Renal cortical epithelial cell (primary cell): ENCODE data around the gene FAF1. TPM values are rescaled to one million over a fixed set of nuclear protein-coding genes. Genes with fewer than 3 reads are reported as not detected.

ENCODE experiments used
- DNase-seq: peaks from one replicate; pipeline ENCODE4 v3.0.0-alpha.2; 2011; ENCODE audit warnings: low read depth
- total RNA-seq: library from RNA; depleted of rRNA; stranded (reverse); fragments of >200 nt; gene quantifications from 2 replicates; pipeline ENCODE4 v1.2.3, GENCODE V29; 2014

FAF1 gene
- total RNA-seq, 1 donor from 2014 or later, result 92.6 TPM

DNA sequence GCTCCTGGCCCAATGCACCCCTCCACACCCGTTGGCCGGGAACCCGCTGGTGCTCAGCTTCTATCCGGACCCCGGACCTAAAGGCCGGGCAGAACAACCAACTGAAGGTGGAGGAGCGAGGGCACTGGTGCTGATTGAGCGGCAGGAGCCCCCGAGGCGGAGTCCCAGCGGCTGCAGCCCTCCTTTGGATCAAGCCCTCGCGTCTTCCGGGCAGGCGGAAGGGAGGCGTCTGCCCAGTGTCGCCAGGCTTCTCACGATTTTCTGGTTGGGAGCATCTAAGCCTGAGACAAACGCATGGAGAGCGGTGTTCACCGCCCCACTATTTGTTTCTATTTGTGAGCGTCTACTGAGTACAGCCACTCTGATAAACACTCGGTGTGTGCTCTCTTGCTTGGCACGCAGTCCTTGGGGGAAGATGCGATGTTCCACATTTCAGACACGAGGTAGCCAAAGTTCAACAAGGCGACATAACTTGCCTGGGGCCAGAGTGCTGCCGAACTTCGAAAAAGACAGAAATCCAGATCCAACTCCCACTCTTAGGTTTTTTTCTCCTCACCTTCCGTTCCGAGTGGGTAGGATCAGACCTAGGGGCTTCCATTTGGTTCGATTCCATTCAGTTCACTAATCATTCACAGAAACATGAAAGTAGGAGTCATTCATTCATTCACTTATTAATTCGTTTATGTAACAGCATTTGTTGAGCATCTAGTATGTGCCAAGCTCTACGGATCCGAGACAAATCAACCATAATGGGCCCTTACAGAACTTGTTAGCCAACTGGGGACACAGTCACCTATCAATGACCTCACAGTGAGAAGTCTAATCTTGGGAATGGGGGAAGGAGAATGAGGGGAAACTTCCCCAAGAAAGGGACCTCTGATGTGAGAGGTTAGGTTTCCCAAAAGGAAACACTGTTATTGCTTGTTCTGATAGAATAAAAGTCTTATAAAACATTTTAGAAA is 532.0 kb downstream of the FAF1 start:
- DNase-seq, result no peak

DNA sequence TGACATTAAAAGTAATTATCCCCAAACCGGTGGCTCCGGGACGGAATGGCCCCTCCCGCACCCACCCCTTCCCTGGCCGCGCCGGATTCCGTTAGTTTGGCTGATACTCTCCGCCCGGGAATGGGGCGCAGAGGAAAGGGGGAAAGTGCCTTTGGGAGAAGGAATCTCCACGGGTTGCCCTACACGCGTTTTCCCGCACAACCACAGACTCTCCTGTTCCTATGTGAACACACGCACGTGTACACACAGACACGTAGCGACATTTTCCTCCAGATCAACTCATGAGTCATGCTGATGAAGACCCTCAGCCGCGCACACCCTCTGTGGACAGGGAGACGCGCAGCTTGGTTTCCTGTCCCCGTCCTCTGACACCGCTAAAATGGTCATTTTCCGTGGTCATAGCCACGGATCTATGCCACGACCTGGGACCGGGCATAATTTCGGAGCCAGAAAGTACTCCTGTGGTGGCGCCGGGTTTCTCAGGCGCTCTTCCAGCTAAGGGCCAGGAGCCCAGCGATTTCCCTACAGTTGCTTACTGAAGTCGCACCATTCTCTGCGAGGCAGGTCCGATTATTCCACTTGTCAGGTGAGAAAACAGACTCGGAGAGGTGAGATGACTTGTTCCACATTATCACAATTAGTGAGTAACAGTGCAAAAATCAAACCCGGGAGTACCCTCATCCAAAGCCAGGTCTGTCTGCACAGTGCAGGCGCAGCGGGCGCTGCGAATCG is 532.8 kb downstream of the FAF1 start:
- DNase-seq, result no peak

- DNase-seq, result no peak
These were observed 533.4 kb downstream of the FAF1 start for GRCh38 chr1:50426702-50427085.

- no peak for DNase-seq
These were observed 533.9 kb downstream of the FAF1 start for GRCh38 chr1:50426108-50426700.

- DNase-seq, result no peak
These were observed 534.5 kb downstream of the FAF1 start for GRCh38 chr1:50425376-50426107.

DNA sequence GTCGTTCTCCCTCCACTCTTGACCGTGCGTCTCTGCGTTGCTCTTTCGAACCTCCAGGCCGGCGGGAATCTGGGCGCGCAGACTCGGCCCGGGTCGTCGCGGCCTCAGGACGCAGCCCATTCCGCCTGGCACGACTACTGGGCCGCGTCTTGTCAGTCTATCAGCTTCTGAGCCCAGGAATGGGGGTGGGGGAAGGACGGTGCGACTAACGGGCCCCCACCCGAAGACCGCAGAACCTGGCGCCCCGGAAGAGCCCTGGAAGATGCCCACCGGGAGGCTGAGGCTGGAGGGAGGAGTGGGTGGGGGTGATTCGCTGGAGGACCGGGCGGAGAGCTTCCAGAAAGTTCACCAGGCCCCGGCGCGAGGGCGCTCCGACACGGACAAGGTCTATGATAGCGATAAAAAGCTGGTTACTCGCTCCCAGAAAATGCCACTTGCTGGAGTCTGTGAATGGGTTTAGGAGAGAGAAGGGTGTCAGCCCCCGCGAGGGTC is 535.1 kb downstream of the FAF1 start:
- DNase-seq, result no peak

DNA sequence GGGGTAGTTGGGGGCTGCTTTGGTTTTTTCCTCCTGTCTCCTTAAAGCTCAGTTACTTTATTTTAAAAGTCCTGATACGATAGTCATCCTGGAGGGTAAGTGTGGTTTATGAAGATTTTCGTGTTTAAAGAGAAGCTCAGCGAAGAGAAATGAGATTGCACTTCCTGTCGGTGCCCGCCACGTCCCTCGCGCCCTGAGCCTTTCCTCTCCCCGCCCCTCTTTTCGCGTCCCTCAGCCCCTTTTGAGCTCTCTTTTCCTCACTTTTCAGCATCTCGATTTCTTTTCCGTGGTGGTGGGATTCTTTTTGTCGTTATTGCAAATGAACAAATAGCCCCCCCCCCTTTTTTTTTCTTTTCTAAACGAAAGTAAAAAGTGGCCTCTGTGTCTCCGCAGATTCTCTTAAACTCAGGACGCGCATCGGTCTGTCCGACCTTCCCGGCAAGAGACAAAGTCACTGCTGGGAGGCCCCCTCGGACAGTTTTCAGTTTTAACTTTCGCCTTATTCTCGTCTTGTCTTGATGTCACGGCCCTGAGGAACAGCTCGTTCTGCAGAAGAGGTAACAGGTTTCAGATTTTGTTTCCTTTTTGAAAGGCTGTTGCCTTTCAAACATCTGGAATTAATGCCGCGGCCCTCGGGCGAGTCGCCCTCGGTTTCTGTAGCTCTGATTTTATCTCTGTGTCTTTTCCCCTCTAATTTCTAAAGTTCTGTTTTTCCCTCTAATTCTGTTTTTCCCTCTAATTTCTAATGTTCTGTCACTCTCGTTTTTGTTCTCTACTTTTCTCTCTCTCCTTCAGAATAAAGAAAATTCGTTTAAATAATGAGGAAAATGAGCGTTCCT is 535.8 kb downstream of the FAF1 start:
- no peak for DNase-seq

- no peak for DNase-seq
These were observed 536.4 kb downstream of the FAF1 start for GRCh38 chr1:50423670-50424000.

- no peak for DNase-seq
These were observed 537.0 kb downstream of the FAF1 start, which contains the start of gene DMRTA2 for GRCh38 chr1:50422946-50423669. Gene DMRTA2 (minus strand): TSS chr1:50423443. CDS start chr1:50421536, 1,907 bp downstream.

GRCh38 chr1:50422675-50422945 is 537.5 kb downstream of the FAF1 start:
- DNase-seq, result no peak

- DNase-seq, result no peak
These were observed 538.0 kb downstream of the FAF1 start for GRCh38 chr1:50421768-50422674.

DNA sequence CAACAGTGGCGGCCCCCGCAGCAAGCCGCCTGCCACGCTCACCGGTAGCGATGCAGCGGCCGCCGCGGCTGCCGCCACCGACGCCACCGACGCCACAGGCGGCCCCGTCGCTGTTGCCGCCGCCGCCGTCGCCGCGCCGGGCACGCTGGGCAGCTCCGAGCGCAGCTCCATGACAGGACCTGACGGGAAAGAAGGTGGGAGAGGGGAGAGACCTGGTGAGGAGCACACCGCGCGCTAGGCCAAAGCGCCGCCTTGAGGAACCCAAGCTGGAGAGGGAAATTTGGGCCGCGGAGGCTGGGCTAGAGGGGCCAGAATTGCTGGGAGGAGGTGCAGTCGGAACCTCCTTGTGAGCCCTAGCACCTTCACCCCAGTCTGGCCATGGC is 538.7 kb downstream of the FAF1 start:
- no peak for DNase-seq

DNA sequence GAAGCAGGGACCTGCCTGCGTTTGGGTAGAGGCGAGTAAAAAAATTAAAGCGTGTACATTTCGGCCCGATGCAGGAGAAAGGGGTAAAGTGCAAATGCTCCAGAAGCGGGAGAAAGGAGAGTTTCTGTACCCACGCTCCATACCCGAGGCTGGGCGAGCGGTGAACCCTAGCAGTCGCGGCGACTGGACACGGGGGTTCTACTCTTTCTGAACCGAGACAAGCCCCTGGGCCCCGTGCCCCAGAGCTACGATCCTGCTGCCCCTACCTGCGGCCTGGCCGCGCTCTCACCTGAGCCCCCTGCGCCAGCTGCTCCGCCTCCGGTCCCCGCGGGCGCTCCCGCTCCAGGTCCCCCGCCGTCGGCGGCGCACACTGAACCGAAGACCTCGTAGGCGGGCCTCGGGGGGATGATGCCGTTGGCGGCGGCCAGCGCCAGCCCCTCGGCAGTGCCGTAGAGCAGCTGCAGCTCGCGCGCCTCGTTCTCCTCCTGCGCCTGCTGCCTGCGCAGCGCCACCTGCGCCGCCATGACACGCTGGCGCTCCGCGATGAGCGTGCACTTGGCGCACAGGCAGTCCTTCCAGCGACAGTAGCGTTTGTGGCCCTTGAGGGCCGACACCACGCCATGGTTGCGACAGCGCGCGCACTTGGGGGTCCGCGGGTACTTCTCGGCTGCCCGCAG is 539.2 kb downstream of the FAF1 start:
- no peak for DNase-seq

DNA sequence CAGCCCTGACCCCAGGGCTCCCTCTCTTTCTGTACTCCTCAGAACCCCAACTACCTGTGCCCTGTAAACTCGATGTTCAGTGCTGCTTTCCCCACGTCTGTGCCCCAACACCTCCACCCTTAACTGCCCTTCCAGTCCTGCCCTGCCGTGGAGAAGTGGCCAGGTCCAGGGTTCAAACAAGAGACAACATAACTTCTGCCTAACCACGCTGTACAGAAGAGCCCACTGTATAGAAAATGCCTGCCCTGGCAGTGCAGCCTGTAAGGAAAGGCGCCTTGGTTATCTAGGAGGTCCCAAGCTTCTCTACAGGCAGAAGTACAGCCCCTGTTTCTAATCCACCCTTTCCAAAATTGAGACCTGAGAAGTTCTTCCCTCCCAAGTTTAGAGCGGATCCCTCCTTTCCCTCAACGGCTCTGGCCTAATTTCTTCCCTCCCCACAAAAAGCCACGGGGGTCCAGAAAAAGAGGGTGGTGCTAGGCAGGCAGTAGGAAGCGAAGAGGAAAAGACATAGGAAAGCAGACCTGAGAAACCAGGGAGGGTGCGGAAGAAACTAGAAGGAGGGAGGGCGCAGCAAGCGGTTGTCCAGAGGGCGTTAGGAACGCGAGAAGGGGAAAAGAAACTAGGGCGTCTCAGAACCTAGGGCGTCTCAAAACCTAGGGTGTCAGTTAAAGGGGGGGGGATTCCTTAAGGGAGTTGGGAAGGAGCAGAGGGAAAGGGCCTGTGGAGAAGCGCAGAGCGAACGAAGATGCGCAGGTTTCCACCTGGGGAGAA is 540.0 kb downstream of the FAF1 start:
- no peak for DNase-seq

GRCh38 chr1:50419192-50419906 is 540.7 kb downstream of the FAF1 start:
- no peak for DNase-seq

DNA sequence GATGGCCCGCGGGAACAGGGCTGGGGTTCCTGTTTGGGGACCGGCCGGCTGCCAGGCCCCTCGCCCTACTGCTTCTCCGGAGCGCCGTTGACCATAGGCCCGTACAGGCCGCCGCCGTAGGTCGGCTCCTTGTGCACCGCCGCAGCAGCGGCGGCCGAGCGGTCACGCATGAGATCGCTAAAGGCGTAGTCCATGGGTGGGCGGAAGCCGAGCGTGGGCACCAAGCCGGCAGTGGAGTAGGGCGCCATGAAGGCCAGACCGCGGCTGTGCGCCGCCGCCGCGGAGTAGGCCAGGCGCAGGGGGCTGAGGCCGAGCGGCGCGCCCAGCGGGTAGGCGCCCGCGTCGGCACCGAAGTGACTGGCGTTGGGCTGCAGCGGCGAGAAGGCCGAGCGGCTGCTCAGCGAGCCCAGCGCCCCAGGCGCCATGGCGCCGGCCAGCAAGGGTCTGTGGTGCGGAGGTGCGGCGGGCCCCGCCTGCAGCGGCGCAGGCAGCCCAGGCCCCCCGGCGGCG is 541.4 kb downstream of the FAF1 start:
- DNase-seq, result no peak

DNA sequence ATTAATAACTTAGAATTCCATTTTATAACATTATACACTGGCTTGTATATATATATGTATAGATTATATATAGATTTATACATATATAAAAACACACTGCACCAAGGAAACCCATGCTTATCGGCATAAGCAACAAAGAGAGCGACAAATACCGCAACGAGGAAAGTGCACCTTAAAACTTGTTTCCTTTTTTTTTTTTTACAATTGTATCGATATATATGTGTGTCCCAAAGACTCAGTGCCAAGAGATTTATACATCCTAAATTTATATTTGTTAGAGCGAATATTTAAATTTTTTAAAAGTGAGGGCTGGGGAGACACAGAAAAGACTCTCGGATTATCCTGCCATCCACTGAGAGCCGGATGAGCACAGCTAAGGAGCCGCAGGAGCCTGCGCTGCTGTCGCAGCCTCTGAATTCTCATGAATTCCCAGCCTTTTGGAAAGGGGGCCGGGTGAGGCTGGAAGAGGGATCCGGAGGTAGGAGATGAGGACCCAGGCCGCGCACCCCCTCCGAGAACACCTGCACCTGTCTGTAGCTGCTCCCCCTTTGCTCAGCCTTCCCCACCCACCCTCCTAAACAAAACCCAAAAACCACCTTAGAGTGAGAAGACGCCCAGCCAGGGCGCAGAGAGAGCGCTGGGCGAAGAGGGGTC is 542.0 kb downstream of the FAF1 start:
- no peak for DNase-seq
